ENCODE measurements around the gene SAMD1.
"Not testable (repeated sequence)": the region's sequence is repeated elsewhere in the genome, so short reads cannot be mapped to it uniquely, and the experiment has no call there.

Gene SAMD1

GRCh38 chr19:14051980-14052379 lies 38.6 kb downstream of the SAMD1 start:
- Histone ChIP-seq H3K9me2 (replicated peaks; ENCODE audit: insufficient read depth, low read length) (no peaks in the 10 kb centered on the region), H3K9ac (ENCODE audit: low read length) (no peak overlapping the region), H3K36me3 (replicated peaks; ENCODE audit: insufficient read depth, low read length) (no peaks in the 10 kb centered on the region), H2AFZ (ENCODE audit: low read length) (no peak overlapping the region), H3K27ac (ENCODE audit: low read length) (no peak overlapping the region), H3F3A (ENCODE audit: insufficient read depth, low read length) (no peaks in the 10 kb centered on the region), H3K4me1 (ENCODE audit: low read length) (no peaks in the 10 kb centered on the region), H3K27me3 (replicated peaks; ENCODE audit: insufficient read depth, low read length) (peaks cover 8% of the 10 kb centered on the region; the same call in 1 of the 2 replicates), H3K79me2 (ENCODE audit: low read length) (no peaks in the 10 kb centered on the region), H3K9me3 (replicated peaks; ENCODE audit: insufficient read depth, low read length) (no peaks in the 10 kb centered on the region), H3K4me3 (ENCODE audit: low read length) (no peak overlapping the region), H3K4me2 (ENCODE audit: low read depth, low read length) (no peak overlapping the region), H4K20me1 (ENCODE audit: insufficient read depth, low read length) (no peaks in the 10 kb centered on the region)
- DNase-seq = no peak
- TF ChIP-seq CTCF (IDR thresholded peaks at IDR 0.05; ENCODE audit: low read length) (no peak), EZH2phosphoT487 (IDR thresholded peaks at IDR 0.05; ENCODE audit: low read length) (no peak), EZH2 (optimal IDR thresholded peaks at IDR 0.05; ENCODE audit: low read depth, low read length) (no peak)

- H3K27me3 ChIP-seq (replicated peaks; ENCODE audit: insufficient read depth, low read length); H3K9me3 ChIP-seq (replicated peaks; ENCODE audit: insufficient read depth, low read length); H3K36me3 ChIP-seq (replicated peaks; ENCODE audit: insufficient read depth, low read length); H3K9ac ChIP-seq (ENCODE audit: low read length); H3K4me3 ChIP-seq (ENCODE audit: low read length); H3K4me2 ChIP-seq (ENCODE audit: low read depth, low read length); H3K79me2 ChIP-seq (ENCODE audit: low read length); H4K20me1 ChIP-seq (ENCODE audit: insufficient read depth, low read length); DNase-seq; H3F3A ChIP-seq (ENCODE audit: insufficient read depth, low read length); H3K4me1 ChIP-seq (ENCODE audit: low read length); H3K27ac ChIP-seq (ENCODE audit: low read length); H2AFZ ChIP-seq (ENCODE audit: low read length); H3K9me2 ChIP-seq (replicated peaks; ENCODE audit: insufficient read depth, low read length): not testable (repeated sequence)
These were observed 39.6 kb downstream of the SAMD1 start for GRCh38 chr19:14050961-14051360.

- no peaks in the 10 kb centered on the region for H3K36me3 ChIP-seq (replicated peaks; ENCODE audit: insufficient read depth, low read length)
- TF ChIP-seq EZH2 (optimal IDR thresholded peaks at IDR 0.05; ENCODE audit: low read depth, low read length) (no peak), EZH2phosphoT487 (IDR thresholded peaks at IDR 0.05; ENCODE audit: low read length) (no peak), CTCF (IDR thresholded peaks at IDR 0.05; ENCODE audit: low read length) (no peak)
- no peaks in the 10 kb centered on the region for H3F3A ChIP-seq (ENCODE audit: insufficient read depth, low read length)
- H3K9ac ChIP-seq (ENCODE audit: low read length) = no peak overlapping the region
- no peaks in the 10 kb centered on the region for H4K20me1 ChIP-seq (ENCODE audit: insufficient read depth, low read length)
- H3K27me3 ChIP-seq (replicated peaks; ENCODE audit: insufficient read depth, low read length) = peaks cover 8% of the 10 kb centered on the region; the same call in 1 of the 2 replicates
- H3K4me1 ChIP-seq (ENCODE audit: low read length) = no peaks in the 10 kb centered on the region
- no peak overlapping the region for H2AFZ ChIP-seq (ENCODE audit: low read length)
- H3K79me2 ChIP-seq (ENCODE audit: low read length) = no peaks in the 10 kb centered on the region
- H3K4me2 ChIP-seq (ENCODE audit: low read depth, low read length) = no peak overlapping the region
- no peak for DNase-seq
- no peak overlapping the region for H3K4me3 ChIP-seq (ENCODE audit: low read length)
- H3K9me2 ChIP-seq (replicated peaks; ENCODE audit: insufficient read depth, low read length) = no peaks in the 10 kb centered on the region
- H3K27ac ChIP-seq (ENCODE audit: low read length) = no peak overlapping the region
- H3K9me3 ChIP-seq (replicated peaks; ENCODE audit: insufficient read depth, low read length) = no peaks in the 10 kb centered on the region
These were observed 40.0 kb downstream of the SAMD1 start for GRCh38 chr19:14050512-14050911.

- peak; percentile 51 for DNase-seq
- no peaks in the 10 kb centered on the region for H4K20me1 ChIP-seq (ENCODE audit: insufficient read depth, low read length)
- H3K4me2 ChIP-seq (ENCODE audit: low read depth, low read length) = no peak overlapping the region
- H3K79me2 ChIP-seq (ENCODE audit: low read length) = no peaks in the 10 kb centered on the region
- no peak overlapping the region for H3K27ac ChIP-seq (ENCODE audit: low read length)
- H3K9me2 ChIP-seq (replicated peaks; ENCODE audit: insufficient read depth, low read length) = no peaks in the 10 kb centered on the region
- TF ChIP-seq CTCF (IDR thresholded peaks at IDR 0.05; ENCODE audit: low read length) = peak; percentile 97
- TF ChIP-seq EZH2 (optimal IDR thresholded peaks at IDR 0.05; ENCODE audit: low read depth, low read length) = no peak
- H2AFZ ChIP-seq (ENCODE audit: low read length) = no peak overlapping the region
- H3K4me1 ChIP-seq (ENCODE audit: low read length) = no peaks in the 10 kb centered on the region
- no peak overlapping the region for H3K9ac ChIP-seq (ENCODE audit: low read length)
- H3F3A ChIP-seq (ENCODE audit: insufficient read depth, low read length) = no peaks in the 10 kb centered on the region
- H3K36me3 ChIP-seq (replicated peaks; ENCODE audit: insufficient read depth, low read length) = no peaks in the 10 kb centered on the region
- no peaks in the 10 kb centered on the region for H3K27me3 ChIP-seq (replicated peaks; ENCODE audit: insufficient read depth, low read length)
- H3K4me3 ChIP-seq (ENCODE audit: low read length) = no peak overlapping the region
- H3K9me3 ChIP-seq (replicated peaks; ENCODE audit: insufficient read depth, low read length) = no peaks in the 10 kb centered on the region
These were observed 42.0 kb downstream of the SAMD1 start for GRCh38 chr19:14048443-14049153.

- H3K79me2 ChIP-seq (ENCODE audit: low read length); H3K27me3 ChIP-seq (replicated peaks; ENCODE audit: insufficient read depth, low read length); H3K36me3 ChIP-seq (replicated peaks; ENCODE audit: insufficient read depth, low read length); H3K9me2 ChIP-seq (replicated peaks; ENCODE audit: insufficient read depth, low read length); H3K9ac ChIP-seq (ENCODE audit: low read length); DNase-seq; H3F3A ChIP-seq (ENCODE audit: insufficient read depth, low read length); H4K20me1 ChIP-seq (ENCODE audit: insufficient read depth, low read length); H3K4me3 ChIP-seq (ENCODE audit: low read length); H3K4me1 ChIP-seq (ENCODE audit: low read length); H2AFZ ChIP-seq (ENCODE audit: low read length); H3K4me2 ChIP-seq (ENCODE audit: low read depth, low read length); H3K9me3 ChIP-seq (replicated peaks; ENCODE audit: insufficient read depth, low read length); H3K27ac ChIP-seq (ENCODE audit: low read length): not testable (repeated sequence)
These were observed 42.7 kb downstream of the SAMD1 start for GRCh38 chr19:14047866-14048265.

All from MM.1S (cell line).